NB4 (cell line): ENCODE measurements around the gene PSG2.
"Not testable (repeated sequence)": the region's sequence is repeated elsewhere in the genome, so short reads cannot be mapped to it uniquely, and the experiment has no call there.

ENCODE experiments used
- CTCF ChIP-seq: IDR thresholded peaks from one replicate; pipeline ENCODE4 v1.5.1; 2012; ENCODE audit warnings: low read depth, low read length
- MAX ChIP-seq: IDR thresholded peaks from 2 replicates; pipeline ENCODE4 v1.6.1; 2011; ENCODE audit warnings: low read depth, low read length
- MYC ChIP-seq: IDR thresholded peaks from 2 replicates; pipeline ENCODE4 v1.6.1; 2011; ENCODE audit warnings: low read depth, low read length
- POLR2A ChIP-seq: IDR thresholded peaks from 2 replicates; pipeline ENCODE4 v1.6.1; 2011; ENCODE audit warnings: mild to moderate bottlenecking; ENCODE audit not compliant: insufficient read length; ENCODE audit errors: extremely low read depth

- TF ChIP-seq POLR2A, MAX, CTCF, MYC: not testable (repeated sequence)
These were observed 44.8 kb upstream of the PSG2 start for GRCh38 chr19:43127336-43127735.
